ENCODE results near the gene CCNC. TPM values are rescaled to one million over a fixed set of nuclear protein-coding genes. Genes with fewer than 3 reads are reported as not detected.

Gene CCNC
- total and polyA plus RNA-seq, 2 of the 13 experiments (the other 11 are each of a cell fraction or from before 2014, with no cell fraction given): 69.6 to 141 TPM

DNA sequence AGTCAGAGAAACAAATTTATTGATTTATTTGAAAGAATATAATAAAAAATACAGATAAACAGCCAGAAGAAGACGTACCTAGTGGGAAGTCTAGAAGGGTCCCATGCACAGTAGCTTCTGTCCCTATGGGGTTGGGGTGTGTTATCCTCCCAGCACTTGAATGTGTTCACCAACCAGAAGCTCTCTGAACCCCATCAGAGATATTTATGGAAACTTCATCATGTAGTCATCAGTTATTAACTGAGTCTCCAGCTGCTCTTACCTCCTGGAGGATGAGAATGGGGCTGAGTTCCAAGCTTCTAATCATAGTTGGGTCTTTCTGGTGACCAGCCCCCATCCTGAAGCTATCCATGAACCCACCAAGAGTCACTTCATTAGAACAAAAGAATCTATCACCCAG, 37.8 kb downstream of the CCNC start:
- CTCF ChIA-PET (ENCODE audit: low intra/inter-chr PET ratio, low total read pairs): no interaction called here
- no peak for DNase-seq (ENCODE audit: low spot score)

More for the DNA sequence above, 37.8 kb downstream of the CCNC start:
- no peak overlapping the region for H3K4me3 ChIP-seq (replicated peaks in 1 of 3; ENCODE audit: insufficient read depth in 1 of 3, low read depth in 2 of 3, low read length in 3 of 3)
- POLR2A ChIA-PET: no interaction called here
- FAIRE-seq: no peak
- H3K27me3 ChIP-seq (ENCODE audit: control insufficient read depth in 1 of 2, insufficient read depth in 2 of 2, low read length in 2 of 2): no peaks in the 10 kb centered on the region
- H2AFZ ChIP-seq (ENCODE audit: low read length): no peak overlapping the region
- TF ChIP-seq CEBPB (IDR thresholded peaks at IDR 0.05; ENCODE audit: borderline replicate concordance, low read depth, low read length): no peak
- no peak for TF ChIP-seq KDM2A (CRISPR knock-in tag; IDR thresholded peaks at IDR 0.05; ENCODE audit: borderline replicate concordance, low read depth)
- TF ChIP-seq, protein P1, sequence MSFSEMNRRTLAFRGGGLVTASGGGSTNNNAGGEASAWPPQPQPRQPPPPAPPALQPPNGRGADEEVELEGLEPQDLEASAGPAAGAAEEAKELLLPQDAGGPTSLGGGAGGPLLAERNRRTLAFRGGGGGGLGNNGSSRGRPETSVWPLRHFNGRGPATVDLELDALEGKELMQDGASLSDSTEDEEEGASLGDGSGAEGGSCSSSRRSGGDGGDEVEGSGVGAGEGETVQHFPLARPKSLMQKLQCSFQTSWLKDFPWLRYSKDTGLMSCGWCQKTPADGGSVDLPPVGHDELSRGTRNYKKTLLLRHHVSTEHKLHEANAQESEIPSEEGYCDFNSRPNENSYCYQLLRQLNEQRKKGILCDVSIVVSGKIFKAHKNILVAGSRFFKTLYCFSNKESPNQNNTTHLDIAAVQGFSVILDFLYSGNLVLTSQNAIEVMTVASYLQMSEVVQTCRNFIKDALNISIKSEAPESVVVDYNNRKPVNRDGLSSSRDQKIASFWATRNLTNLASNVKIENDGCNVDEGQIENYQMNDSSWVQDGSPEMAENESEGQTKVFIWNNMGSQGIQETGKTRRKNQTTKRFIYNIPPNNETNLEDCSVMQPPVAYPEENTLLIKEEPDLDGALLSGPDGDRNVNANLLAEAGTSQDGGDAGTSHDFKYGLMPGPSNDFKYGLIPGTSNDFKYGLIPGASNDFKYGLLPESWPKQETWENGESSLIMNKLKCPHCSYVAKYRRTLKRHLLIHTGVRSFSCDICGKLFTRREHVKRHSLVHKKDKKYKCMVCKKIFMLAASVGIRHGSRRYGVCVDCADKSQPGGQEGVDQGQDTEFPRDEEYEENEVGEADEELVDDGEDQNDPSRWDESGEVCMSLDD (CRISPR knock-in tag; IDR thresholded peaks at IDR 0.05; ENCODE audit: borderline replicate concordance): no peak
- TF ChIP-seq POLR2AphosphoS5 (IDR thresholded peaks at IDR 0.05; ENCODE audit: low read depth, low read length): no peak
- TF ChIP-seq CBX5 (CRISPR knock-in tag; IDR thresholded peaks at IDR 0.05; ENCODE audit: borderline replicate concordance): no peak
- TF ChIP-seq, protein P2, sequence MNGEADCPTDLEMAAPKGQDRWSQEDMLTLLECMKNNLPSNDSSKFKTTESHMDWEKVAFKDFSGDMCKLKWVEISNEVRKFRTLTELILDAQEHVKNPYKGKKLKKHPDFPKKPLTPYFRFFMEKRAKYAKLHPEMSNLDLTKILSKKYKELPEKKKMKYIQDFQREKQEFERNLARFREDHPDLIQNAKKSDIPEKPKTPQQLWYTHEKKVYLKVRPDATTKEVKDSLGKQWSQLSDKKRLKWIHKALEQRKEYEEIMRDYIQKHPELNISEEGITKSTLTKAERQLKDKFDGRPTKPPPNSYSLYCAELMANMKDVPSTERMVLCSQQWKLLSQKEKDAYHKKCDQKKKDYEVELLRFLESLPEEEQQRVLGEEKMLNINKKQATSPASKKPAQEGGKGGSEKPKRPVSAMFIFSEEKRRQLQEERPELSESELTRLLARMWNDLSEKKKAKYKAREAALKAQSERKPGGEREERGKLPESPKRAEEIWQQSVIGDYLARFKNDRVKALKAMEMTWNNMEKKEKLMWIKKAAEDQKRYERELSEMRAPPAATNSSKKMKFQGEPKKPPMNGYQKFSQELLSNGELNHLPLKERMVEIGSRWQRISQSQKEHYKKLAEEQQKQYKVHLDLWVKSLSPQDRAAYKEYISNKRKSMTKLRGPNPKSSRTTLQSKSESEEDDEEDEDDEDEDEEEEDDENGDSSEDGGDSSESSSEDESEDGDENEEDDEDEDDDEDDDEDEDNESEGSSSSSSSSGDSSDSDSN (CRISPR knock-in tag; IDR thresholded peaks at IDR 0.05): no peak
- TF ChIP-seq ZNF337 (CRISPR knock-in tag; IDR thresholded peaks at IDR 0.05; ENCODE audit: borderline replicate concordance, low read depth): no peak
- no peak for TF ChIP-seq ZMYM4 (CRISPR knock-in tag; IDR thresholded peaks at IDR 0.05)
- no peak for TF ChIP-seq ZNF343 (CRISPR knock-in tag; IDR thresholded peaks at IDR 0.05)
- TF ChIP-seq, protein P3, sequence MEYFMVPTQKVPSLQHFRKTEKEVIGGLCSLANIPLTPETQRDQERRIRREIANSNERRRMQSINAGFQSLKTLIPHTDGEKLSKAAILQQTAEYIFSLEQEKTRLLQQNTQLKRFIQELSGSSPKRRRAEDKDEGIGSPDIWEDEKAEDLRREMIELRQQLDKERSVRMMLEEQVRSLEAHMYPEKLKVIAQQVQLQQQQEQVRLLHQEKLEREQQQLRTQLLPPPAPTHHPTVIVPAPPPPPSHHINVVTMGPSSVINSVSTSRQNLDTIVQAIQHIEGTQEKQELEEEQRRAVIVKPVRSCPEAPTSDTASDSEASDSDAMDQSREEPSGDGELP (IDR thresholded peaks at IDR 0.05; ENCODE audit: borderline replicate concordance, low read depth): no peak
- intact Hi-C loops (cut with micrococcal nuclease; ENCODE audit: unreplicated experiment) (no loop called here), in situ Hi-C loops (cut with HindIII; ENCODE audit: extremely low pct_ligation_motif_present, low pct_unique_long_range_greater_than_20kb) (no loop called here)
- BruUV-seq (replicated peaks): no TSS peak
- H3K4me2 ChIP-seq (ENCODE audit: low read depth, low read length): no peak overlapping the region
- H4K20me1 ChIP-seq (ENCODE audit: insufficient read depth, low read length): no peaks in the 10 kb centered on the region
- H3K9ac ChIP-seq (ENCODE audit: insufficient read depth, low read depth, low read length): no peak overlapping the region
- peaks cover 1 to 24% of the 10 kb centered on the region in 2 experiments; a peak in 4 of 5 replicates for H3K36me3 ChIP-seq (replicated peaks in 1 of 2; ENCODE audit: control insufficient read depth in 1 of 2, insufficient read depth in 2 of 2, low read length in 2 of 2)
- 89% methylated on average over 1 of the region's 1 CpG for WGBS (ENCODE audit: low lambda C conversion rate)
- no peak overlapping the region for H3K27ac ChIP-seq (ENCODE audit: extremely low read length, insufficient read depth, low read length)
- H3K9me3 ChIP-seq (ENCODE audit: low read length): no peaks in the 10 kb centered on the region
- ATAC-seq: no peak
- no peaks in the 10 kb centered on the region for H3K4me1 ChIP-seq (ENCODE audit: insufficient read depth, low read length)
- H3K79me2 ChIP-seq (ENCODE audit: insufficient read depth, low read length): no peaks in the 10 kb centered on the region
